HG02763 (cell line): ENCODE measurements around the gene LUC7L2.
"Not testable (repeated sequence)": the region's sequence is repeated elsewhere in the genome, so short reads cannot be mapped to it uniquely, and the experiment has no call there.

Experiments used
- ATAC-seq: cut with Tn5 transposase; IDR thresholded peaks from one replicate; pipeline ENCODE4 v1.9.1; 2021; ENCODE audit warnings: mild to moderate bottlenecking, moderate library complexity; ENCODE audit not compliant: unreplicated experiment

Gene LUC7L2

GRCh38 chr7:139441961-139442360, 82.3 kb downstream of the LUC7L2 start:
- no peak for ATAC-seq

- ATAC-seq, result no peak
Observed at GRCh38 chr7:139446051-139446890, 86.6 kb downstream of the LUC7L2 start.

- no peak for ATAC-seq
Observed at GRCh38 chr7:139450851-139451250, 91.2 kb downstream of the LUC7L2 start.

GRCh38 chr7:139451638-139452037, 91.9 kb downstream of the LUC7L2 start:
- ATAC-seq, result no peak

GRCh38 chr7:139452958-139453672, 93.4 kb downstream of the LUC7L2 start:
- ATAC-seq, result no peak

GRCh38 chr7:139453673-139454321, 94.1 kb downstream of the LUC7L2 start:
- no peak for ATAC-seq

GRCh38 chr7:139455789-139456188, 96.1 kb downstream of the LUC7L2 start:
- no peak for ATAC-seq

GRCh38 chr7:139456511-139456910, 96.8 kb downstream of the LUC7L2 start:
- no peak for ATAC-seq

GRCh38 chr7:139457153-139457946, 97.7 kb downstream of the LUC7L2 start:
- ATAC-seq, result no peak

- not testable (repeated sequence) for ATAC-seq
Observed at GRCh38 chr7:139463421-139463820, 103.7 kb downstream of the LUC7L2 start.

- ATAC-seq, result not testable (repeated sequence)
Observed at GRCh38 chr7:139464511-139464910, 104.8 kb downstream of the LUC7L2 start.

- not testable (repeated sequence) for ATAC-seq
Observed at GRCh38 chr7:139465072-139465471, 105.4 kb downstream of the LUC7L2 start.

GRCh38 chr7:139467729-139468128, 108.0 kb downstream of the LUC7L2 start:
- not testable (repeated sequence) for ATAC-seq

- not testable (repeated sequence) for ATAC-seq
Observed at GRCh38 chr7:139468281-139468680, 108.6 kb downstream of the LUC7L2 start.

- ATAC-seq, result no peak
Observed at GRCh38 chr7:139471740-139472353, 112.2 kb downstream of the LUC7L2 start.
